ENCODE measurements around the gene SERPINB7.
"Not testable (repeated sequence)": the region's sequence is repeated elsewhere in the genome, so short reads cannot be mapped to it uniquely, and the experiment has no call there.

Gene SERPINB7, protein sequence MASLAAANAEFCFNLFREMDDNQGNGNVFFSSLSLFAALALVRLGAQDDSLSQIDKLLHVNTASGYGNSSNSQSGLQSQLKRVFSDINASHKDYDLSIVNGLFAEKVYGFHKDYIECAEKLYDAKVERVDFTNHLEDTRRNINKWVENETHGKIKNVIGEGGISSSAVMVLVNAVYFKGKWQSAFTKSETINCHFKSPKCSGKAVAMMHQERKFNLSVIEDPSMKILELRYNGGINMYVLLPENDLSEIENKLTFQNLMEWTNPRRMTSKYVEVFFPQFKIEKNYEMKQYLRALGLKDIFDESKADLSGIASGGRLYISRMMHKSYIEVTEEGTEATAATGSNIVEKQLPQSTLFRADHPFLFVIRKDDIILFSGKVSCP

DNA sequence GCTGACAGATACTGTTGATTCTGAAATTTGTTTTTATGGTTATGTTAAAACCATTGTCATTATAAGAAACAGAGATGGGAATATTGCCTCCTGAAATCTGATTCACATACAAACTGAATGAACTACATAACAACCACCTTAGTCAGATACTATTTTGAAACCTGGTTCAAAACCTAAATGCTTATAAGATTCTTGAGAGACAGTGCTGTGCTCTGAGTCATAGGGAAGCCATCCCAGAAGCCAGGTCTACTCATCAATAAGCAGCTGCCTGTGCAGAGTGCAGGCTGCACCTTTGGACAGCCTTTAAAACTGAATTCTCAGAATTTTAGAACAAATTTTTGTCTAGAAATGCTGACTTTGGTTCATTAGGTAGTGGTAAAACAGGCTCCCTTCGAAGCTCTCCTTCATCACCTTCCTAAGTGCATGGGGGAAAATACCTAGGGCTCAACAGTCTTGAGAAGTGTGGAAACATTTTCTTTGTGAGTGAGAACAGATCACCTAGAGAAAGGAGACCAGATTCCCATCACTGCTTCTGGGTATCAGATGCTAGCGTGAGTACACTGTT is at the start of gene SERPINB7:
Gene SERPINB7 (plus strand): TSS at position 253 of the 565 bp plus-strand sequence. CDS start 6,955 bp downstream, outside the sequence.
- no peak for DNase-seq

DNA sequence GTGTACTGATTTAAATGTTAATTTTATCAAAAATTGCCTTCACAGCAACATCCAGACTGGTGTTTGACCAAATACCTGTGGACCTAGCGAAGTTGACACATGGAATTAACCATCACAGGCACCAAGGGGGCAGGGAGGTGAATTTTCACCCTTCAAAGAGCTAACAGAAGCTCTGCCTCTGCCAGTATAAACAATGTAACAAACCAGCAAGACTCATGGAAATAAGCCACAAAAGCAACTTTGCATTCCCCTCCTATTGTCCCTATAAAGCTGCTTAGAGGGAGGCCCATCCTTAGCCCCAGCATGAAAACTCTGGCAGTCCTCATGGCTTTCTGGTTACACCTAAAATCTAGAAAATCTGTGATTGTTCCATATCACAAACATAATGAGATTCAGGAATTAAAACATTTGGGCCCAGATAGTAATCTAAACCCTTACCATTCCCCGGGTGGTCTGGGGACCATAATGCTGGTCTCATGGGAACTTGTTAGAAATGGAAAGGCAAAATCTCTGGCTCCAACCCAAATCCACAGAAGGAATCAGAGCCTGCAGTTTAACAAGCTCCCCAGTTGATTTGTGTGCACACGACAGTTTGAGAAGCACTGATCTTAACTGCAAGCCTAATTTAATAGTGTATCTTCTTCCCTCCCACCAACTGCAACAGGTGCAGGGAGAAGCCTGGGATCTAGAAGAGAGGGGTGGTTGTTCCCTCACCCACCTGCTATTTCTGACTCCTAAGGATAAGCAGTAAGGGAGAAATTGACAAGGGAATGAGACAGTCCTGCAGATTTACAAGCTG is 49.3 kb upstream of the SERPINB7 start:
- DNase-seq, result no peak

- no peak for DNase-seq
Observed at GRCh38 chr18:63730773-63731172, 44.4 kb upstream of the SERPINB7 start.

DNA sequence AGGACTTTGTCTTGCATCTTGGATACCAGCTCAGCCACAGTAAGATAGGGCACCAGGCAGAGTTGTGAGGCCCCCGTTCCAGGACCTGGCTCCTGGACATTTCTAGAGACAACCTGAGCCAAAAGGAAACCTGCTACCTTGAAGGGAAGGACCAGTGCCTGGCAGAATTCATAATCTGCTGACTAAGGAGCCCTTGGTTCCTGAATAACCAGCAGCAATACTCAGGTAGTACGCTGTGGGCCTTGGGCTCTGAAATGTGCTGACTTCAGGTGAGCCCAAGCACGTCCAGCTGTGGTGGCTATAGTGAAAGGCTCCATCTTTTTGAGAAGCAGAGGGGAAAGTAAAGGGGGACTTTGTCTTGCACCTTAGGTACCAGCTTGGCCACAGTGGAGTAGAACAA is 44.0 kb upstream of the SERPINB7 start:
- DNase-seq, result no peak

GRCh38 chr18:63736876-63737275 is 38.3 kb upstream of the SERPINB7 start:
- no peak for DNase-seq

GRCh38 chr18:63741769-63742168 is 33.4 kb upstream of the SERPINB7 start:
- DNase-seq, result no peak

DNA sequence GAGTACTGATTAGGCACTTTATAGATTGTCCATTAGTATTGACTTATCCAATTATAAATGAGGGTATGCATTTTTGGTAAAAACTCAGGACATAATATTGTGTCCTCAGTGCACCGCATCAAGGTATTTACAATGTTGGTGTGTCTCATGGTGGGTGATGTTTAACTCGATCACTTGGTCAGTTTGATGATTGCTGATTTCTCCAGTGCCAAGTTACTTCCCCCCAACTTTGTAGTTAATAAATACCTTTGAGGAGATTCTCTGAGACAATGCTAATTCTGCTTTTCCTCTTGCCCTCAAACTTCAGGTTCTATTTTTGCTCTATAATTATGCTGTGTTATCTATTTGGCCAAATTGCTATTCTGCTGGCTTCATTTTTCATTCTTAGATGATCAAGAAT is 28.2 kb upstream of the SERPINB7 start:
- no peak for DNase-seq

- DNase-seq, result no peak
Observed at GRCh38 chr18:63749489-63749888, 25.7 kb upstream of the SERPINB7 start.

- no peak for DNase-seq
Observed at GRCh38 chr18:63752636-63753035, 22.6 kb upstream of the SERPINB7 start.

GRCh38 chr18:63753676-63754075 is 21.5 kb upstream of the SERPINB7 start:
- no peak for DNase-seq

- no peak for DNase-seq
Observed at GRCh38 chr18:63757541-63757940, 17.7 kb upstream of the SERPINB7 start.

DNA sequence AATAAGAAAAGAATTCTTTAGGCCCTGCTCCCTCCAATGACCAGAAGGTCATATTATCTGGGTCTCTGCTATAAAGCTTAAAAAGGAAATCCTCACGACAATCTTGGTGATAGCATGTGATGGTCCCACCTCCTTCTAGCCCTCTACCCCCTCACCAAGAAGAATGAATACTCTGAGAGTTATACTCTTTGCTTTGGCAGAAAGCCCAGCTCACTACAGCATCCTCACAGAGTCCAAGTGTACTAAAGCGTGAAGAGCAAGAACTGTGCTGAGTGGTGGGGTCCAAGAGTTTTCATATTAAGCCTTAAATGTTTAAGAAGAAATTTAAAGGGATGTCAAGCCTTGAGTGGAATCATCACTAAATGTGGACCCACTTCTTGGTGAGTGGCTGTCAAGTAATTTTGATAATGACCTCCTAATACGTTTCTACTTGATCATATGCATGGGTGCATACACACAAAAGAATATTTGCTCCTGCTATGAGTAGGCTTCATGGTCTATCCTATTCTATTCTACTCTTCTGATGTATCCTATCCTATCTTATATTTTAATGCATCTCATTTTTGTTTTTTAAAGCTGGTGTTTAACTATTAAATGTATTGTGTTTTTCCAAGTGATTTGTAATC is 16.5 kb upstream of the SERPINB7 start:
- DNase-seq, result no peak

DNA sequence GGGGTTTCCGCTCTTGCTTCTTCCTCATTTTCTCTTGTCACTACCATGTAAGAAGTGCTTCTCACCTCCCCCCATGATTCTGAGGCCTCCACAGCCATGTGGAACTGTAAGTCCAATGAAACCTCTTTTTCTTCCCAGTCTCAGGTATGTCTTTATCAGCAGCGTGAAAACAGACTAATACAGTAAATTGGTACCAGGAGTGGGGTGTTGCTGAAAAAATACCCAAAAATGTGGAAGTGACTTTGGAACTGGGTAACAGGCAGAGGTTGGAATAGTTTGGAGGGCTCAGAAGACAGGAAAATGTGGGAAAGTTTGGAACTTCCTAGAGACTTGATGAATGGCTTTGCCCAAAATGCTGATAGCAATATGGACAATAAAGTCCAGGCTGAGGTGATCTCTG is 15.4 kb upstream of the SERPINB7 start:
- DNase-seq, result not testable (repeated sequence)

GRCh38 chr18:63762518-63762917 is 12.7 kb upstream of the SERPINB7 start:
- DNase-seq, result no peak

DNA sequence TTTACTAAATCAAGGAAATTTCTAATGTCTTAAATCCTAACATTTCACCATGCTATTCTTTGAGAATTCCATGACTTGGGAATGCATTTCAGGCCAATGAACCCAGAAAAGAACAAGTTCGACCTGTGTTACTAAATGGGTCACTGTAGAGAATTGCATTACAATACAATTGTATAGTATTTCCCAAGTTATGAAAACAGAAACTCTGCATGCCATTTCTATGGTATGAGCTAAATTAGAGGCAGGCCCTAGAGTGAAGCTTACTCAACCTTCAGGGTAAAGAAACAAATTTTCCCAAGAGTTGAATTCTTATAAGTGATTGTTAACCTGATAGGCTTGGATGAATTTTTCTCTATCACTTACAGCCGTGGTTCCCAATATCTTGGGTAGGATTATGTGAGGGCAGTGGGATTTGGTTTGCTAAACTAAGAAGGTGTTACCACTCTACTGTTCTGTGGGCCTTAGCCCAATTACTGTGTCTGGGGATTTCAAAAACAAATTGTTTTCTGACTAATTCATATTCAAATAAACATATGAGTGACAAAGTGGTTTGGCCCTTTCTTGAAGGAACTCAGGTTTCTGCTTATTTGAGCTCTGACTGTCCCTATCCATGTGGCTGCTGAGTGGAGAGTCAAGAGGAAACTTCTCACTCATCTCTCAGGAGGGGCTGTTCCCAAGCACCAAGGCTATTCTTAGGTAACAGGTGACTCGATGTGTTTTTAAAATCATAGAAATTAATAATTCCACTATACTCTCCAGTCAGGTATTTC is 11.2 kb upstream of the SERPINB7 start:
- DNase-seq, result no peak

- DNase-seq, result no peak
Observed at GRCh38 chr18:63765837-63766236, 9.4 kb upstream of the SERPINB7 start.

GRCh38 chr18:63773551-63773950 is 1.7 kb upstream of the SERPINB7 start:
- DNase-seq, result no peak

DNA sequence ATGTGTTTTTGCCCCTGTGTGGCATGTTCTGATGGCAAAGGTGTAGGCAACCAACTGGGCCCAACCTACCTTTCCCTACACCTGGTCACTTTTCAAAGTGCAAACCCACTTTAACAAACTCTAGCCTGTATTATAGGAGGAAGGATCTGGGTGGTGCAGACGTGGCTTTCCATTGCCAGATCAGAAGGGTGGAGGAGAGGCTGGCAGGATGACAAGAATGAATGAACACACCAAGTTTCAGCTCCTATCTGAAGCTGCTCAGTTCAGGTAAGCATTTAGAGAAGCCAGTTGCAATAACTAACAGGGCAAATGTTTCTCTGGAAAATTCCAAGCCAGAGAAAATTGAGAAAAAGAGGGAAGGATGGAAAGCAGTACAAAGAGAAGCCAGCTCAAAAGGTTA is 707 bp upstream of the SERPINB7 start:
- no peak for DNase-seq

DNA sequence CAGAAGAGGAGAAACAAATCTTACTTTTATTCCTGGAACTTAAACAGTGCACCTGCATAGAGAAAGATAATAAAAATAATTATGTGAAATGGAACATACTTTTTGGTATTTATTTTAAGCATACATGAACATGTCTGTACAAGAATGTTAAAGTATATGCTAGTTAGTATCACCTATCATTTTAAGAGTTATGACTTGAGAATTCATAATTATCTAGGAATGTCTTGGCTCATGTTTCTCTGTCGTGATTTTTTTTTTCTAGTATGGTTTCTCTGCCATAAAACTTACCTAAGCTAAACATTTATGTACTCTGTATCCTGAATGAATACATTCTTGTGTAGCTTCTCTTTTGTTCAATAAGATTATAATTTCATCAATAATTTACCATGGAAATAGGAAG is 4.2 kb downstream of the SERPINB7 start:
- no peak for DNase-seq

GRCh38 chr18:63783394-63783793 is 8.2 kb downstream of the SERPINB7 start:
- DNase-seq, result no peak

GRCh38 chr18:63784787-63785452 is 9.7 kb downstream of the SERPINB7 start:
- no peak for DNase-seq

GRCh38 chr18:63787673-63788072 is 12.5 kb downstream of the SERPINB7 start:
- DNase-seq, result no peak
